ENCODE data around the gene HSFX2.
"Not testable (repeated sequence)": the region's sequence is repeated elsewhere in the genome, so short reads cannot be mapped to it uniquely, and the experiment has no call there.

HSFX2 gene

GRCh38 chrX:149585631-149586030, 9.5 kb downstream of the HSFX2 start:
- not testable (repeated sequence) for FAIRE-seq

DNA sequence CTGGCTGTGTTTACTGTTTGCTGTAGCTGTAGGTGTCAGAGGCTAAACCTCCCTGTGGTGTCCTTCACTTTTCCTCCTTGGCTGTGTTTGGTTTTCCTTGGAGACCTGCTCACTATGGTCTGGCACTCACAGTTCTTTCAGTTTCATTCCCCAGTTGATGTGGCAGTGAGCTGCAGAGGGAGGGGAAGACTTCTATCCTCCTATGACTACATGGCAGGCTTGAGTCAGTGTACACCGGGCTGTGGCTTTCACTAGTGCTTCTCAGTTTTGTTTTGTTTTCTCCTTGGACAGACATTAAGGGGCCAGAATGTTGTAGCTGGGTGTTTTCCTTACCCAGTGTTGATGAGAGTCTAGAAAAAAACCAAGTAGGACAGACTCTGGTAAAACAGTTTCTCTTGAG, 21.7 kb downstream of the HSFX2 start:
- not testable (repeated sequence) for FAIRE-seq

DNA sequence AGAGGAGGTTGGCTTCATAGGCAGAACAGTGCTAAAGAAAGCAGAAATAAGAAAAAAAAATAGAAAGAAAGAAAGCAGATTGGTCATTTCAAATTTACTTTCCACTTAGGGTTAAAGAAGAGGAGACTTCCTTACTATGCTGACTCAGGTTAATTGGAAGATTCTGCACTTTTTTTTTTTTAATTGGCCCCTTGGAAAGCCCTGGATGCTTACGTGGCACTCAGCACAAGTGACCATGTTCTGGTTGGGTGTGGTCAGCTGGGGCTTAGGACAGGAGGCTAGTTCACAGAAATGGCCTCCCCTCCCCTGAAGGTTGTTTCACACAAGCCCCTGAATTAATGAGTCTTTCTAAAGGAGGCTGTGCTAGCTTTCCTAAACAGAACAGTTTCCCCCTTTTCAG, 22.4 kb downstream of the HSFX2 start:
- FAIRE-seq: no peak

- no peak for FAIRE-seq
These were observed 23.3 kb downstream of the HSFX2 start for GRCh38 chrX:149571770-149572169.

DNA sequence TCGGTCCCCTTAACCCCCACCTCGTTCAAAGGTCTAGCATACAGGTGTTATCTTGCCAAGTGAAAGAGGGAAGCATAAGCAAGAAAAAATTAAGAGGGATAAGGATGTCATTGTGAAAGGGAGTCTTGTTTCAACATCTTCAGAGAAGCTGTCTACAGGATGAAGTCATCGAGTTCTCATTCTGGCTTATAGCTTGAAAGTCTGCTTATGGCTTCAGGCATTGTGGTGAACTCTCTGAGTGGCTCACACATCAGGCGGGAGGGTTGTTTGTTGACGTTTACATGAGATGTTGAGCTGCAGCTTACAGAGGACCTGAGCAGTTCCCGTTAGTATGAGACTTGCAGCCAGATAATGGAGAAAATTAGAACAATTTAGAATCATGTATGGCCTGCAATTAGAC, 24.4 kb downstream of the HSFX2 start:
- no peak for FAIRE-seq

GRCh38 chrX:149569770-149570169, 25.3 kb downstream of the HSFX2 start:
- FAIRE-seq: no peak

DNA sequence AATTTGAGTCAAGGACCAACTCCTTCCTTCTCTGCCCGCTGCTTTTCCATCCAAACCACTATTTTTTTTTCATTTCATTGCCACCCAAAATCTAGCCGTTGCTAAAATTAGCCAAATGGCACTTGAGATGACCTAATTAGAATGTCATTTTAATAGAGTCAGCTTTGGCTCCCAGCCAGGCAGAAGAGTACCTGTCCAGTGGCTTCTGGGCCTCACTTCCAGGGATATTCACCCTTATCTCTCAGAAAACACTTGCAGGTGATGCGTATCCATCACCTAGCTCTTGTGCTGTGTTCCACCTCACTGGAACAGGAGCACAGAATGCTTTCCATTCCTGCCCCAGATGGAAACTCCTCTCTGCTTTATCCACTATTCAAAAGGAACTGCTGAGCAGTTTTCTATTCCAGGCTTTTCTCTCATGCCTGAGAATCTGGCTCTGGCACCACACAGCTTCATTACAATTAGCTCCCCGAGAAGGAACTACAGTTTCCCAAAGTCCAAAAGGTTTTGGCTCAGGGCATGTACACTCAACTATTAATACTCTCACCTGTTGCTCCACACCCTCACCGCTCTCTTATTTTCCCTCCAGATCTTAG, 26.3 kb downstream of the HSFX2 start:
- no peak for FAIRE-seq

- no peak for FAIRE-seq
These were observed 27.3 kb downstream of the HSFX2 start for GRCh38 chrX:149567621-149568417.

GRCh38 chrX:149563359-149563758, 31.8 kb downstream of the HSFX2 start:
- FAIRE-seq: no peak

GRCh38 chrX:149555251-149555650, 39.9 kb downstream of the HSFX2 start:
- not testable (repeated sequence) for FAIRE-seq

GRCh38 chrX:149551939-149552248, 43.2 kb downstream of the HSFX2 start:
- not testable (repeated sequence) for FAIRE-seq

- not testable (repeated sequence) for FAIRE-seq
These were observed 43.7 kb downstream of the HSFX2 start for GRCh38 chrX:149551245-149551938.

GRCh38 chrX:149550454-149550853, 44.7 kb downstream of the HSFX2 start:
- not testable (repeated sequence) for FAIRE-seq

GRCh38 chrX:149549701-149550100, 45.4 kb downstream of the HSFX2 start, which contains the start of gene HSFX3:
HSFX3 (minus strand) TSS chrX:149549924; CDS start chrX:149549852, 72 bp downstream.
- FAIRE-seq: not testable (repeated sequence)

- FAIRE-seq: not testable (repeated sequence)
These were observed 47.3 kb downstream of the HSFX2 start for GRCh38 chrX:149547782-149548181.

DNA sequence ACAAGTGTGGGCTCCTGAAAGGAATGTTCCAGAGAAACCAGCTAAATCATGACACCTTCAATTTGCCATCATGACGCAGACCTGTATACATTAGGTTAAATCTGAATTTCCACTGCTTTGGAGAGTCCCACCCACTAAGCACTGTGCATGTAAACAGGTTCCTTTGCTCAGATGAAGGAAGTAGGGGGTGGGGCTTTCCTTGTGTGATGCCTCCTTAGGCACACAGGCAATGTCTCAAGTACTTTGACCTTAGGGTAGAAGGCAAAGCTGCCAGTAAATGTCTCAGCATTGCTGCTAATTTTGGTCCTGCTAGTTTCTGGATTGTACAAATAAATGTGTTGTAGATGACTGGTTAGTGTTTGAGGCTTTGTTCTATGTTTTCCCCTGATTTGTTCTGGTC, 48.2 kb downstream of the HSFX2 start:
- not testable (repeated sequence) for FAIRE-seq

DNA sequence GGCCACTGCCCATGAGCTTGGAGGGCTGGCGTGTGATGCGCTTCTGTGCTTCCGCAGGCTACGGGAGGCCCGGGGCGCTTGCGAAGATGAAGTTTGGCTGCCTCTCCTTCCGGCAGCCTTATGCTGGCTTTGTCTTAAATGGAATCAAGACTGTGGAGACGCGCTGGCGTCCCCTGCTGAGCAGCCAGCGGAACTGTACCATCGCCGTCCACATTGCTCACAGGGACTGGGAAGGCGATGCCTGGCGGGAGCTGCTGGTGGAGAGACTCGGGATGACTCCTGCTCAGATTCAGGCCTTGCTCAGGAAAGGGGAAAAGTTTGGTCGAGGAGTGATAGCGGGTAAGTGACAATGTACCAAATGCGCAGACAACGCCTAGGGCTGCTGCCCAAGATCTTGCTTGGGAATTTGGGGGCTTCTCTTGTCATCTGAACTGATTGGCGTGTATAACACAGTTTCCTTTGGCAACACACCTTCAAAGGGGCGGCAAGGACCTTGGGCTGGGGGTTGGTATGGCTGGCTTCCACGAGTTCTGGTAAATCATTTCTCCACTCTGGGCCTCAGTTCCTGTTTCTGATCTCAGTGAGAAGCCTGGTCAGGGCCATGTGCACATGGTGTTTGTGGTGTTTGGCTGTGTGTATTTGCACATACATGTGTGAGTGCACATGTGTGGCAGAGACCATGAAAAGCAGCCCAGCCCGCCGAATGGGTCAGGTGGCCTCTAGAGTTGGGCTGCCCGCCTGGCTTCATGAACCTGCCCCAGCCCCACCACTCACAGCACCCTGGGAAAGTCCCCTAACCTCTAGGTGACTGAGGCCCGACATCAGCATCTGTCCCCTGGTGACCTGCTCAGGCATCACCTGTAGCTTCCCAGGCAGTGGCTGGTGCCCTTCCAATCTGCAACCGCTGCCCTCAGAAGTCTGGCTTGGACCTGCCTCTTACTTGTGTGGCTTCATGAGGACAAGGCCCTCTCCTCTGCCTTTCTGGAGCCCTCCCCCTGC, 49.3 kb downstream of the HSFX2 start:
- not testable (repeated sequence) for FAIRE-seq
